Heart left ventricle (tissue), 16 donors: Measurements from ENCODE around the gene PLEKHA7. TPM values are rescaled to one million over a fixed set of nuclear protein-coding genes. Genes with fewer than 3 reads are reported as not detected.

ENCODE experiments used
- ATAC-seq, 4 donors: fragments of 200-7000 bp; cut with Tn5 transposase; one replicate each; pipeline ENCODE4 v1.9.1; 2020 to 2022; ENCODE audit warnings: moderate library complexity in 4 of 4, mild to moderate bottlenecking in 3 of 4, moderate number of reproducible peaks in 1 of 4
- DNase-seq, 5 donors: peaks; one replicate each; pipeline ENCODE4 v3.0.0-alpha.2; 2020
- H3K27ac ChIP-seq, 12 donors: fragments of 200-600 bp; sonication (generic) in 4 of 12; one replicate each; pipeline versions ENCODE4 v1.5.0 to v1.8.0; 2016 to 2022; ENCODE audit warnings: mild to moderate bottlenecking in 2 of 12
- H3K27me3 ChIP-seq, 9 donors: fragments of 200-600 bp; sonication (generic) in 2 of 9; one replicate each; pipeline versions ENCODE4 v1.5.1 to v1.8.0; 2016 to 2022; ENCODE audit warnings: mild to moderate bottlenecking in 3 of 9
- H3K36me3 ChIP-seq, 9 donors: fragments of 200-600 bp; sonication (generic) in 2 of 9; one replicate each; pipeline versions ENCODE4 v1.5.0 to v1.8.0; 2018 to 2022; ENCODE audit warnings: mild to moderate bottlenecking in 2 of 9
- H3K4me1 ChIP-seq, 12 donors: fragments of 200-600 bp; sonication (generic) in 4 of 12; one replicate each; pipeline versions ENCODE4 v1.5.0 to v1.8.0; 2016 to 2022; ENCODE audit warnings: mild to moderate bottlenecking in 3 of 12
- H3K4me3 ChIP-seq, 12 donors: fragments of 200-600 bp; sonication (generic) in 4 of 12; one replicate each; pipeline versions ENCODE4 v1.5.0 to v1.8.0; 2017 to 2022; ENCODE audit warnings: mild to moderate bottlenecking in 9 of 12, moderate library complexity in 4 of 12
- H3K9me3 ChIP-seq, 12 donors: fragments of 200-600 bp; sonication (generic) in 4 of 12; one replicate each; pipeline versions ENCODE4 v1.5.0 to v1.8.0; 2016 to 2022; ENCODE audit warnings: mild to moderate bottlenecking in 1 of 12
- POLR2A ChIP-seq, 2 donors: fragments of 450-650 bp; IDR thresholded peaks; one replicate each; pipeline ENCODE4 v1.6.1; 2017; ENCODE audit warnings: antibody characterized with exemption in 2 of 2, mild to moderate bottlenecking in 2 of 2, moderate library complexity in 2 of 2
- WGBS, 4 donors: extraction: QIAGEN DNeasy Blood & Tissue Kit in 2 of 4; methylation state at CpG; one replicate each; pipeline versions ENCODE4 v1.1.5 to v1.1.7; 2013 to 2018; 5-methylcytosine and 5-hydroxymethylcytosine counted together
- intact Hi-C, 10 donors: fragments of 100-400 bp; cut with DNase I; formaldehyde crosslinking; loops; one replicate each; pipeline versions ENCODE4 v1.11.1 to v1.14.2; 2022
- polyA plus RNA-seq, 2 donors: library from polyadenylated mRNA; stranded (reverse); fragments of 200-250 nt; gene quantifications; one replicate each; pipeline ENCODE4 v1.2.3, GENCODE V29; 2013
- total RNA-seq, 9 donors: library from RNA; depleted of rRNA in 2 of 9; stranded (reverse); fragments of >200 nt in 2 of 9; fragmentation: NEBNext Ultra II Directional in 3 of 9; extraction: Animal tissue kit (Norgen Biotek cat#: 25700) in 3 of 9; gene quantifications; one replicate each; pipeline versions ENCODE4 v1.1.0 to v1.2.4, GENCODE V29; 2016 to 2023
- TF ChIP-seq, protein P1 (sequence below), 12 donors: fragments of 200-600 bp; sonication (generic) in 4 of 12; IDR thresholded peaks; one replicate each; pipeline versions ENCODE4 v1.5.0 to v1.8.0; 2018 to 2022; ENCODE audit warnings: antibody characterized with exemption in 12 of 12, mild to moderate bottlenecking in 5 of 12
- donor health status: ischemic (EF 13 %, LVEDD 7.1; RV severe dilation, severe dysfunction).
- donor health status: healthy with polysubstance abuse.
- donor health status: DM: no; HTN: yes; CAD: no.
- donor health status: DM: no; HTN: no; CAD: no.
- donor health status: ischemic (EF 25% LVEDD 6.9; RV normal size, moderate dysfunction).
- donor health status: ischemic (EF 25% LVEDD 5.7; RV mildly dilated, moderate dysfunction).
- donor health status: healthy.
- donor health status: DM: yes; HTN: yes; CAD: no.
- donor health status: ischemic (EF 35%, LVEDD 5.7; RV mildly dilated, moderate dysfunction).
- donor health status: nonischemic (EF 11% LVEDD 7.7; RV severe dilation, severe dysfunction).
- donor health status: DM: yes; HTN: yes; CAD: no.
- donor health status: PGD.
- donor health status: ischemic (EF 29% LVEDD 5.4; RV normal size, mild dysfunction).
- donor health status: nonischemic (EF 23%, LVEDD 6.1; RV moderate dilation, normal function).

PLEKHA7 gene
- total and polyA plus RNA-seq, 11 donors = 13.1 to 57.5 (median 23.5) TPM

DNA sequence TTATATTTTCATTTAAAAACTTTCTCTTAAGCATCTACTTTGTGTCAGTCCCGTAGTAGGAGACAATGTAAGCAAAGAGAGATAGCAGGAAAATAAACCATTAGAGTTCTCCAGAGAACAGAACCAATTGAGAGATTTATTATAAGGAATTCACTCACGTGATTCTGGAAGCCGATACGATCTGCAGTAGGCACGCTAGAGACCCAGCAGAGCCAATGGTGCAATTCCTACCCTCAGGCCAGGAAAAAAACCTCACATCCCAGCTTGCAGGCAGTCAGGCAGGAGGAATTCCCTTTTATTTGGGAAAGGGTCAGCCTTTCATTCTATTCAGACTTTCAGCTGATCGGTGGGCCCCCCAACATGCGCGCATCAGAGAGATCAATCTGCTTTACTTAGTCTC is 7.3 kb upstream of the PLEKHA7 start:
- Histone ChIP-seq H3K27ac (no peak overlapping the region), H3K27me3 (no peaks in the 10 kb centered on the region), H3K9me3 (no peaks in the 10 kb centered on the region), H3K36me3 (no peaks in the 10 kb centered on the region), H3K4me1 (no peaks in the 10 kb centered on the region), H3K4me3 (no peak overlapping the region)
- ATAC-seq = no peak
- DNase-seq = no peak
- TF ChIP-seq POLR2A (IDR thresholded peaks at IDR 0.05) = no peak
- TF ChIP-seq, protein P1, sequence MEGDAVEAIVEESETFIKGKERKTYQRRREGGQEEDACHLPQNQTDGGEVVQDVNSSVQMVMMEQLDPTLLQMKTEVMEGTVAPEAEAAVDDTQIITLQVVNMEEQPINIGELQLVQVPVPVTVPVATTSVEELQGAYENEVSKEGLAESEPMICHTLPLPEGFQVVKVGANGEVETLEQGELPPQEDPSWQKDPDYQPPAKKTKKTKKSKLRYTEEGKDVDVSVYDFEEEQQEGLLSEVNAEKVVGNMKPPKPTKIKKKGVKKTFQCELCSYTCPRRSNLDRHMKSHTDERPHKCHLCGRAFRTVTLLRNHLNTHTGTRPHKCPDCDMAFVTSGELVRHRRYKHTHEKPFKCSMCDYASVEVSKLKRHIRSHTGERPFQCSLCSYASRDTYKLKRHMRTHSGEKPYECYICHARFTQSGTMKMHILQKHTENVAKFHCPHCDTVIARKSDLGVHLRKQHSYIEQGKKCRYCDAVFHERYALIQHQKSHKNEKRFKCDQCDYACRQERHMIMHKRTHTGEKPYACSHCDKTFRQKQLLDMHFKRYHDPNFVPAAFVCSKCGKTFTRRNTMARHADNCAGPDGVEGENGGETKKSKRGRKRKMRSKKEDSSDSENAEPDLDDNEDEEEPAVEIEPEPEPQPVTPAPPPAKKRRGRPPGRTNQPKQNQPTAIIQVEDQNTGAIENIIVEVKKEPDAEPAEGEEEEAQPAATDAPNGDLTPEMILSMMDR (IDR thresholded peaks at IDR 0.05) = no peak
- 84 to 93% (median 89%) methylated on average over 8 of the region's 8 CpGs for WGBS, 4 donors
- intact Hi-C loops = loop anchor here in 1 of 10 donors (5.0 kb wide), 1 partner anchor 44 kb away; no protein-coding TSS in a partner anchor

DNA sequence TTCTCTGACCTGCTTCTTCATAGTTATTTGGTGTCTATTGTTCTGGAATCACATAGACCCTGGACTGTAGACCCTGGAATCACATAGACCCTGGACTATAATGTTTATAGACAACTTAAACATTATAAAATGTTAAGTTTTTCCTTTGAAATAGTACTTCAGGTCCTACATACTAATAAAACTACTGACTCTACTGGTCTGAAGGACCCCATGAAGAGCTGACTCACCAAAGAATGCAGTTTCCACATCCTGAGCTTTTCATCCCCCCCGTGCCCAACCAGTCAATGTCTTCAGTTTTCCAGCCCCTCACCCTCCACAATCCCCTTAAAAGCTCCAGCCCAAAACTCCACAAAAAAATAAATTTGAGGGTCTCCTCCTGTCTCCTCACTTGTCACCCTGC is 6.6 kb upstream of the PLEKHA7 start:
- TF ChIP-seq POLR2A (IDR thresholded peaks at IDR 0.05) = no peak
- TF ChIP-seq, protein P1 (IDR thresholded peaks at IDR 0.05) = no peak
- WGBS, 4 donors = 71 to 90% (median 75%) methylated on average over 1 of the region's 1 CpG
- DNase-seq (no peak), ATAC-seq (no peak)
- Histone ChIP-seq H3K27ac (no peak overlapping the region), H3K27me3 (peaks cover 0 to 4% (median 0%) of the 10 kb centered on the region in 9 donors), H3K9me3 (no peaks in the 10 kb centered on the region), H3K36me3 (no peaks in the 10 kb centered on the region), H3K4me3 (no peak overlapping the region), H3K4me1 (no peaks in the 10 kb centered on the region)
- intact Hi-C loops = loop anchor here in 1 of 10 donors (5.0 kb wide), 1 partner anchor 44 kb away; no protein-coding TSS in a partner anchor

DNA sequence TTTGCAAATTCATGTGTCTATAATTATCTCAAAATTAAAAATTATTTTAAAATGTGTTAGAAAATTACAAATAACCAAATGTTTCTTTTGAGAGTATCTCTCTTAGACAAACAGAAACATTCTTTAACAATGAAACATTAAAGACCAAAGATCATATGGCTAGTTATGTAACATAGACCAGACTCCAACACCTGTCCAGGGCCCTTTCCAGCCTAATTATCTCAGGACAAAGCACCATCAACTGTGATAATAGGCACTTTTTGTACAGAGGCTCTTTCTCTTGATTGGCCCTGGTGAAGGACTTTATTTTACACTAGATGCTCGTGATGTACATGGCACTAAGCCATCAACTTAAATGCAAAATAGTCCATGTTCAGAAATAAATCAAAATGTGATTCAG is 5.0 kb upstream of the PLEKHA7 start:
- H3K4me1 ChIP-seq = peaks cover 0 to 8% (median 0%) of the 10 kb centered on the region in 12 donors
- H3K27ac ChIP-seq = no peak overlapping the region
- H3K27me3 ChIP-seq = peaks cover 0 to 15% (median 0%) of the 10 kb centered on the region in 9 donors
- H3K4me3 ChIP-seq = no peak overlapping the region
- DNase-seq (no peak), ATAC-seq (no peak)
- 72 to 80% (median 78%) methylated on average over 1 of the region's 1 CpG for WGBS, 4 donors
- intact Hi-C loops = no loop called here
- no peaks in the 10 kb centered on the region for H3K9me3 ChIP-seq
- H3K36me3 ChIP-seq = no peaks in the 10 kb centered on the region
- TF ChIP-seq POLR2A (IDR thresholded peaks at IDR 0.05) = no peak
- TF ChIP-seq, protein P1 (IDR thresholded peaks at IDR 0.05) = no peak

DNA sequence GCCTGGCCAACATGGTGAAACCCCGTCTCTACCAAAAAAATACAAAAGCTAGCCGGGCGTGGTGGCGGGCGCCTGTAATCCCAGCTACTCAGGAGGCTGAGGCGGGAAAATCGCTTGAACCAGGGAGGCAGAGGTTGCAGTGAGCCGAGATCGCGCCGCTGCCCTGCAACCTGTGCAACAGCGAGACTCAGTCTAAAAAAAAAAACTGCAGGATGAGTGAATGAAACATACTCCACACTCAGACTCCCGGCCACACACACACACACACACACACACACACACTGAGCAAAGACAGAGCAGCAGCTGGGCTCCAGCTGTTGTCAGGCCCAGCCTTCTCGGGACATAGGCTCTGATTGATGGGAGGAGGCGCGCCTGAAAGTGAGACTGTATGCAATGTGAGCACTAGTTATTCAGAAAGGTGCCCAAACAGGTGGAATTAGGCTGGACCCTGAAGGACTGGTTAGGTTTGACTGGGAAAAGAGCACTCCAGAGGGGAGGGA is 1.5 kb upstream of the PLEKHA7 start:
- ATAC-seq = peak in 3 of 4 donors; percentile 31 to 43 (median 32)
- H3K27me3 ChIP-seq = peaks cover 0 to 39% (median 0%) of the 10 kb centered on the region in 9 donors
- H3K4me3 ChIP-seq = peak overlapping the region in 1 of 12 donors; percentile 82
- no peaks in the 10 kb centered on the region for H3K36me3 ChIP-seq
- WGBS, 4 donors = 77 to 93% (median 85%) methylated on average over 16 of the region's 16 CpGs
- H3K9me3 ChIP-seq = no peaks in the 10 kb centered on the region
- TF ChIP-seq, protein P1 (IDR thresholded peaks at IDR 0.05) = no peak
- TF ChIP-seq POLR2A (IDR thresholded peaks at IDR 0.05) = no peak
- peak in 1 of 5 donors; percentile 73 for DNase-seq
- intact Hi-C loops = no loop called here
- no peak overlapping the region for H3K27ac ChIP-seq
- H3K4me1 ChIP-seq = peaks cover 0 to 21% (median 4%) of the 10 kb centered on the region in 12 donors
